ENCODE measurements around the gene CSK.
"Not testable (repeated sequence)": the region's sequence is repeated elsewhere in the genome, so short reads cannot be mapped to it uniquely, and the experiment has no call there.

The CSK gene

GRCh38 chr15:74786081-74786480 is 4.2 kb downstream of the CSK start:
- not testable (repeated sequence) for H3K27me3 ChIP-seq (ENCODE audit: insufficient read depth, low read length); H3K36me3 ChIP-seq (ENCODE audit: insufficient read depth, low read length); H2AFZ ChIP-seq (ENCODE audit: low read depth, low read length); H3K9me3 ChIP-seq (ENCODE audit: low read length); H3K4me3 ChIP-seq (ENCODE audit: low read length)
- H3K4me1 ChIP-seq (ENCODE audit: insufficient read depth, low read length): peaks cover 39% of the 10 kb centered on the region

- Histone ChIP-seq H3K36me3 (ENCODE audit: insufficient read depth, low read length) (no peaks in the 10 kb centered on the region), H3K4me1 (ENCODE audit: insufficient read depth, low read length) (peaks cover 33% of the 10 kb centered on the region), H3K27me3 (ENCODE audit: insufficient read depth, low read length) (no peaks in the 10 kb centered on the region), H3K9me3 (ENCODE audit: low read length) (no peaks in the 10 kb centered on the region), H2AFZ (ENCODE audit: low read depth, low read length) (no peak overlapping the region), H3K4me3 (ENCODE audit: low read length) (no peak overlapping the region)
Observed at GRCh38 chr15:74786551-74787165, 4.8 kb downstream of the CSK start.

- no peak overlapping the region for H2AFZ ChIP-seq (ENCODE audit: low read depth, low read length)
- peaks cover 35% of the 10 kb centered on the region for H3K4me1 ChIP-seq (ENCODE audit: insufficient read depth, low read length)
- H3K27me3 ChIP-seq (ENCODE audit: insufficient read depth, low read length): no peaks in the 10 kb centered on the region
- H3K4me3 ChIP-seq (ENCODE audit: low read length): no peak overlapping the region
- no peaks in the 10 kb centered on the region for H3K9me3 ChIP-seq (ENCODE audit: low read length)
- H3K36me3 ChIP-seq (ENCODE audit: insufficient read depth, low read length): no peaks in the 10 kb centered on the region
Observed at GRCh38 chr15:74787251-74788041, 5.6 kb downstream of the CSK start.

GRCh38 chr15:74788042-74788682 is 6.3 kb downstream of the CSK start:
- Histone ChIP-seq H2AFZ (ENCODE audit: low read depth, low read length) (no peak overlapping the region), H3K36me3 (ENCODE audit: insufficient read depth, low read length) (no peaks in the 10 kb centered on the region), H3K27me3 (ENCODE audit: insufficient read depth, low read length) (no peaks in the 10 kb centered on the region), H3K4me3 (ENCODE audit: low read length) (no peak overlapping the region), H3K9me3 (ENCODE audit: low read length) (no peaks in the 10 kb centered on the region), H3K4me1 (ENCODE audit: insufficient read depth, low read length) (peaks cover 35% of the 10 kb centered on the region)

- Histone ChIP-seq H2AFZ (ENCODE audit: low read depth, low read length) (no peak overlapping the region), H3K27me3 (ENCODE audit: insufficient read depth, low read length) (no peaks in the 10 kb centered on the region), H3K4me1 (ENCODE audit: insufficient read depth, low read length) (peaks cover 33% of the 10 kb centered on the region), H3K4me3 (ENCODE audit: low read length) (no peak overlapping the region), H3K36me3 (ENCODE audit: insufficient read depth, low read length) (no peaks in the 10 kb centered on the region), H3K9me3 (ENCODE audit: low read length) (no peaks in the 10 kb centered on the region)
Observed at GRCh38 chr15:74788683-74789151, 6.8 kb downstream of the CSK start.

GRCh38 chr15:74789171-74789631 is 7.3 kb downstream of the CSK start:
- Histone ChIP-seq H3K9me3 (ENCODE audit: low read length) (no peaks in the 10 kb centered on the region), H3K4me3 (ENCODE audit: low read length) (no peak overlapping the region), H2AFZ (ENCODE audit: low read depth, low read length) (no peak overlapping the region), H3K27me3 (ENCODE audit: insufficient read depth, low read length) (no peaks in the 10 kb centered on the region), H3K4me1 (ENCODE audit: insufficient read depth, low read length) (peaks cover 28% of the 10 kb centered on the region), H3K36me3 (ENCODE audit: insufficient read depth, low read length) (no peaks in the 10 kb centered on the region)

GRCh38 chr15:74789741-74790079 is 7.8 kb downstream of the CSK start:
- Histone ChIP-seq H2AFZ (ENCODE audit: low read depth, low read length) (no peak overlapping the region), H3K4me3 (ENCODE audit: low read length) (no peak overlapping the region), H3K9me3 (ENCODE audit: low read length) (no peaks in the 10 kb centered on the region), H3K27me3 (ENCODE audit: insufficient read depth, low read length) (no peaks in the 10 kb centered on the region), H3K4me1 (ENCODE audit: insufficient read depth, low read length) (peaks cover 26% of the 10 kb centered on the region), H3K36me3 (ENCODE audit: insufficient read depth, low read length) (no peaks in the 10 kb centered on the region)

GRCh38 chr15:74790080-74790916 is 8.4 kb downstream of the CSK start:
- Histone ChIP-seq H3K27me3 (ENCODE audit: insufficient read depth, low read length) (no peaks in the 10 kb centered on the region), H3K9me3 (ENCODE audit: low read length) (no peaks in the 10 kb centered on the region), H3K4me3 (ENCODE audit: low read length) (no peak overlapping the region), H3K4me1 (ENCODE audit: insufficient read depth, low read length) (peaks cover 21% of the 10 kb centered on the region), H2AFZ (ENCODE audit: low read depth, low read length) (no peak overlapping the region), H3K36me3 (ENCODE audit: insufficient read depth, low read length) (no peaks in the 10 kb centered on the region)

GRCh38 chr15:74791007-74791406 is 9.1 kb downstream of the CSK start:
- no peaks in the 10 kb centered on the region for H3K9me3 ChIP-seq (ENCODE audit: low read length)
- H3K4me1 ChIP-seq (ENCODE audit: insufficient read depth, low read length): peaks cover 21% of the 10 kb centered on the region
- no peak overlapping the region for H2AFZ ChIP-seq (ENCODE audit: low read depth, low read length)
- no peaks in the 10 kb centered on the region for H3K36me3 ChIP-seq (ENCODE audit: insufficient read depth, low read length)
- no peaks in the 10 kb centered on the region for H3K27me3 ChIP-seq (ENCODE audit: insufficient read depth, low read length)
- H3K4me3 ChIP-seq (ENCODE audit: low read length): no peak overlapping the region

- peaks cover 21% of the 10 kb centered on the region for H3K4me1 ChIP-seq (ENCODE audit: insufficient read depth, low read length)
- H3K27me3 ChIP-seq (ENCODE audit: insufficient read depth, low read length): no peaks in the 10 kb centered on the region
- no peak overlapping the region for H2AFZ ChIP-seq (ENCODE audit: low read depth, low read length)
- no peaks in the 10 kb centered on the region for H3K36me3 ChIP-seq (ENCODE audit: insufficient read depth, low read length)
- H3K9me3 ChIP-seq (ENCODE audit: low read length): no peaks in the 10 kb centered on the region
- no peak overlapping the region for H3K4me3 ChIP-seq (ENCODE audit: low read length)
Observed at GRCh38 chr15:74791667-74792066, 9.8 kb downstream of the CSK start.

GRCh38 chr15:74792227-74793016 is 10.5 kb downstream of the CSK start:
- H3K4me3 ChIP-seq (ENCODE audit: low read length): no peak overlapping the region
- peaks cover 21% of the 10 kb centered on the region for H3K4me1 ChIP-seq (ENCODE audit: insufficient read depth, low read length)
- H3K36me3 ChIP-seq (ENCODE audit: insufficient read depth, low read length): no peaks in the 10 kb centered on the region
- H2AFZ ChIP-seq (ENCODE audit: low read depth, low read length): no peak overlapping the region
- no peaks in the 10 kb centered on the region for H3K27me3 ChIP-seq (ENCODE audit: insufficient read depth, low read length)
- no peaks in the 10 kb centered on the region for H3K9me3 ChIP-seq (ENCODE audit: low read length)

Measured in neuron (in vitro differentiated cells).